Measurements from ENCODE around the gene PCSK7.

- no peak for TF ChIP-seq ZNF274 (IDR thresholded peaks at IDR 0.05; ENCODE audit: low read length)
- TF ChIP-seq ZNF274 (tag by site-specific recombination; IDR thresholded peaks at IDR 0.05; ENCODE audit: borderline replicate concordance), result no peak
- TF ChIP-seq SP2 (tag by site-specific recombination; IDR thresholded peaks at IDR 0.05), result no peak
- TF ChIP-seq ZNF354C (tag by site-specific recombination; IDR thresholded peaks at IDR 0.05; ENCODE audit: borderline replicate concordance, low read depth), result no peak
- no peak for TF ChIP-seq TCF7L2 (IDR thresholded peaks at IDR 0.05; ENCODE audit: borderline replicate concordance, low read depth, low read length)
These were observed 52.5 kb downstream of the PCSK7 start for GRCh38 chr11:117179048-117179999.

Measured in HEK293 (cell line).